Measurements from ENCODE around the gene CD2BP2. TPM values are rescaled to one million over a fixed set of nuclear protein-coding genes. Genes with fewer than 3 reads are reported as not detected.
"Not testable (repeated sequence)": the region's sequence is repeated elsewhere in the genome, so short reads cannot be mapped to it uniquely, and the experiment has no call there.

The CD2BP2 gene
- 10 to 100 TPM in 11 of 12 donors, not detected in 1; 26.8 to 87.9 (median 33.5) TPM for polyA plus RNA-seq (ENCODE audit: insufficient read length in 12 of 12)
- long read RNA-seq, donor 1, transcript CD2BP2-203 (6 exons, 1,417 nt): minor isoform, 5 of 39 reads
- long read RNA-seq, donor 1, transcript CD2BP2-201 (7 exons, 3,421 nt): major isoform, 26 of 39 reads
- long read RNA-seq, donor 1, partial matches to known transcripts: 5 of 39 reads
- long read RNA-seq, donor 1, other reads (novel, unspliced or antisense): 0 of 39 reads
- long read RNA-seq, donor 2, transcript CD2BP2-201 (7 exons, 3,421 nt): major isoform, 24 of 28 reads
- long read RNA-seq, donor 2, partial matches to known transcripts: 0 of 28 reads
- long read RNA-seq, donor 2, other reads (novel, unspliced or antisense): 0 of 28 reads
- long read RNA-seq, donor 3, transcript CD2BP2-201 (7 exons, 3,421 nt): major isoform, 9 of 14 reads
- long read RNA-seq, donor 3, partial matches to known transcripts: 0 of 14 reads
- long read RNA-seq, donor 3, other reads (novel, unspliced or antisense): 0 of 14 reads
- long read RNA-seq, donor 4, partial matches to known transcripts: 0 of 4 reads
- long read RNA-seq, donor 4, other reads (novel, unspliced or antisense): 0 of 4 reads
- long read RNA-seq, donor 5, transcript CD2BP2-201 (7 exons, 3,421 nt): major isoform, 30 of 32 reads
- long read RNA-seq, donor 5, partial matches to known transcripts: 0 of 32 reads
- long read RNA-seq, donor 5, other reads (novel, unspliced or antisense): 0 of 32 reads
- long read RNA-seq, donor 6, transcript CD2BP2-201 (7 exons, 3,421 nt): major isoform, 13 of 15 reads
- long read RNA-seq, donor 6, partial matches to known transcripts: 0 of 15 reads
- long read RNA-seq, donor 6, other reads (novel, unspliced or antisense): 0 of 15 reads
- long read RNA-seq, donor 7, transcript CD2BP2-201 (7 exons, 3,421 nt): major isoform, 12 of 12 reads
- long read RNA-seq, donor 7, partial matches to known transcripts: 0 of 12 reads
- long read RNA-seq, donor 7, other reads (novel, unspliced or antisense): 0 of 12 reads
- long read RNA-seq, donor 8, transcript CD2BP2-201 (7 exons, 3,421 nt): major isoform, 23 of 32 reads
- long read RNA-seq, donor 8, partial matches to known transcripts: 8 of 32 reads
- long read RNA-seq, donor 8, other reads (novel, unspliced or antisense): 0 of 32 reads
- long read RNA-seq, donor 9, transcript CD2BP2-201 (7 exons, 3,421 nt): major isoform, 5 of 10 reads
- long read RNA-seq, donor 9, partial matches to known transcripts: 0 of 10 reads
- long read RNA-seq, donor 9, other reads (novel, unspliced or antisense): 0 of 10 reads
- long read RNA-seq, donor 10, transcript CD2BP2-201 (7 exons, 3,421 nt): major isoform, 15 of 23 reads
- long read RNA-seq, donor 10, partial matches to known transcripts: 5 of 23 reads
- long read RNA-seq, donor 10, other reads (novel, unspliced or antisense): 0 of 23 reads
- long read RNA-seq, donor 11, transcript CD2BP2-201 (7 exons, 3,421 nt): major isoform, 17 of 31 reads
- long read RNA-seq, donor 11, partial matches to known transcripts: 7 of 31 reads
- long read RNA-seq, donor 11, other reads (novel, unspliced or antisense): 0 of 31 reads

- peak; percentile 100 for DNase-seq
Measured at GRCh38 chr16:30355144-30355953, at the start of gene CD2BP2. TSS of gene CD2BP2 (minus strand) at chr16:30355308. CDS start at chr16:30354681, 627 bp downstream.

GRCh38 chr16:30401768-30402425, 46.8 kb upstream of the CD2BP2 start:
- DNase-seq: no peak

DNA sequence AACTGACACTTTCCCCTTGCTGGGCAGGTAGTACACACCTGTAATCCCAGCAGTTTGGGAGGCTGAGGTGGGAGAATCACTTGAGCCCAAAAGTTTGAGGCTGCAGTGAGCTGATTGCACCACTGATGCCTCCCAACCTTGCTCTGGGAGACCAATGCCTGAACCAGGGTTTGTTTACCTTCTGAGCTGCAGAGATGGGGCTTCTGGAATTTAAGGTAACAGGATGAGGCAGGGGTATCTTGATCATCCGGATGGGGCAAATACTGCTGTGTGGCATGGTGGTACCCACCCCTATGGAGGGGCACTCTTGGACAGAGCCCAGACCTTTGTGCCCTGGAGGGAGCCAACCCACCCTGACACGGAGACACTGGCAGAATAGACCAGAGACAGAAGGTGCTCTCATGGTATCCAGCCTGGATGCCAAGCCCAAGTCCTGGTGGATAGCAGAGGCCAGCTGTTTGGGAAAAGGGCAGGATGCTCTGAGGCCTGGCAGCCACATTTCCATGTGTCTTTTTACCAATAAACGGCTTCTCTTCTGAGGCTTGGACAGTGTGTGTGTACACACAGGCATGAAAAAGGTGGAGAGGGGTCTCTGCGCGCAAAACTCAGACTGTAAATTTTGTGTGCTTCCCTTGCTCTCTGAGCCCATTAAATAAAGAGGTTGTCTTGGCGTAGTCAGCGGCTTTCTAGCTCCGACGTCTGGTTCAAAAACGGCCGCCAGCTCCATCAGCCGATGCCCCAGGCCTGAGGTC, 44.5 kb upstream of the CD2BP2 start:
- no peak for DNase-seq

- DNase-seq: no peak
Measured at GRCh38 chr16:30398661-30399434, 43.7 kb upstream of the CD2BP2 start.

GRCh38 chr16:30397776-30398660, 42.9 kb upstream of the CD2BP2 start:
- no peak for DNase-seq

DNA sequence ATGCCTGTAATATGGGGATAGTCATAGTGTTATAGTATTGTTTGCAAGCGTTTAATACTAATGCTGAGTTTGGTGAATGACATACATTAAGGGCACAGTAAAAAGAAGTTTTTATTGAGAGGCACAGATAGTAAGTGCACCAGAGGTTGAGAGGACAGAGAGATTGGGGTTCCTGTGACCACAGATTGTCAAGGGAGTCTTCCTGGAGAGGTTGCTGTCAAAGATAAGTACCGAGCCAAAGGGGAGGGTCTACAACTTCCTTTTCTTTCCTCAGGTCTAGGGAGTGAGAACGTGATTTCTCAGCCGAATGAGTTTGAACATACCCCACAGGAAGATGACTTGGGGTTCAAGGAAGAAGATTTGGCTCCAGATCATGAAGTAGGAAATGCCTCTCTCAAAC, 41.9 kb upstream of the CD2BP2 start:
- no peak for DNase-seq

DNA sequence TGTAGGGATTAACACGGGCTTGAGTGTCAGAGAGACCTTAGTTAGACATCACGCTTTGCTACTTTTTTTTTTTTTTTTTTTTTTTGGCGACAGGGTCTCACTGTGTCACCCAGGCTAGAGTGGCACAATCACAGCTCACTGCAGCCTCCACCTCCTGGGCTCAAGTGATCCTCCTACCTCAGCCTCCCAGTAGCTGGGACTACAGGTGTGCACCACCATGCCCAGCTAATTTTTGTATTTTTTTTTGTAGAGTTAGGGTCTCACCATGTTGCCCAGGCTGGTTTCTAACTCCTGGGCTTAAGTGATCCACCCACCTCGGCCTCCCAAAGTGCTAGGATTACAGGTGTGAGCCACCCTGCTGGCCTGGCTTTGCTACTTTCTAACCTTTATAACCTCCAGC, 41.5 kb upstream of the CD2BP2 start:
- DNase-seq: not testable (repeated sequence)

- DNase-seq: no peak
Measured at GRCh38 chr16:30395992-30396585, 41.0 kb upstream of the CD2BP2 start.

DNA sequence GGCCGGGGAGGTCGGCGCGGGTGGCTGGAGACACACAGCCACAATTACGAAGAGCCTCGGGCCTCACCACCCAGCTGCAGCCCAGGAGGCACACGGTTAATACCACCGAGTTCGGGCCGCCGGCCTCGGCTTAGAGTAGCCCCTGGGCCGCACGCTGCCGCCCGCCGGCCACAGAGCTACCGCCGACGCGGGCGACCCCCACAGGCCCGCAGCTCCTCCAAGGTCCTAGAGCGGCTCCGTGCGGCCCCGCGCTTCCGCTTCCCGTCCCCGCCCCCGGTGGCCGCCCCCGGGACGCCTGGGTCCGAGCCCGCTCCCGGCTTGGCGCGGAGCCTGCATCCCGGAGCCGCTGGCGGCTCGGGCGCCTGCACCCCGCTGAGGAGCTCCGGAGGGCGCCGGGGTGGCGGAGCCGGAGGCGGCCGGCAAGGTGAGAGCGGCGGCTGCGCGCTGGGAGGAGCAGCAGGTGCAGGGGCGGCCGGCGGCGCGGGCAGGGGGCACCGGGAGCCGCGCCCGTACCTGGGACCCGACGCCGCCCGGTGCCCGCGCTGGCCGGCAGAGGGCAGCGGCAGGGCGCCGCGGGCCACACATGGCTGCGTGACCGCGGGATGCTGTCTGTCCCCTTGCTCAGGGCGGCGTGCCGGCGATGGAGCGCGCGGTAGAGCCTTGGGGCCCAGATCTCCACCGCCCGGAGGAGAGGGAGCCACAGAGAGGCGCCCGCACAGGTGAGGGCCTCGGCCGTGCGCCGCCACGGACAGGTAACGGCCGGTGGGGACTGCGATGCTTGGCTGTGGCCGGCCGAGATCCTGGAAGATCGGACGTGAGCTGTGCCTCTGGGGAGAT, 40.3 kb upstream of the CD2BP2 start, which contains the start of gene ZNF48:
TSS of gene ZNF48 (plus strand) at position 266 of the 837 bp plus-strand sequence. CDS start at position 641, 375 bp downstream.
- DNase-seq: peak; percentile 92

GRCh38 chr16:30394592-30395154, 39.6 kb upstream of the CD2BP2 start:
- DNase-seq: no peak

DNA sequence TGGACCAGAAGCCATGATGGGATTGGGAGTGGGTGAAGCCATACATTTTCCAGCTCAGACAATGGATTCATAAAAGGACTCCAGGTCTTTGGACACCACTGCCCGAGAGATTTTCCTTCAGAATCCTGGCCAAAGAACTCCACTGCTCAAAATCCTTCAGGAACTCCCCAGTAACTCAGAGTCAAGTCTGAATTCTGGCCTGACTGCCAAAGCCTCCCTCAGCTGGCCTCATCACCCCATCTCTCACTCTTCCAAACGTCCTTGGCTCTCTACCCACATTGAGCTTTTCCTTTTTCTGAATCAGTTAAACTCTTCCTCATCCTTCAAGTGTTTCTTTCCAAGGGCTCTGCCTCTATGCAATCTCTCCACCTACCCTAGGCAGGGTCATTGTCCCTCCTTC, 28.4 kb upstream of the CD2BP2 start:
- peak; percentile 83 for DNase-seq

DNA sequence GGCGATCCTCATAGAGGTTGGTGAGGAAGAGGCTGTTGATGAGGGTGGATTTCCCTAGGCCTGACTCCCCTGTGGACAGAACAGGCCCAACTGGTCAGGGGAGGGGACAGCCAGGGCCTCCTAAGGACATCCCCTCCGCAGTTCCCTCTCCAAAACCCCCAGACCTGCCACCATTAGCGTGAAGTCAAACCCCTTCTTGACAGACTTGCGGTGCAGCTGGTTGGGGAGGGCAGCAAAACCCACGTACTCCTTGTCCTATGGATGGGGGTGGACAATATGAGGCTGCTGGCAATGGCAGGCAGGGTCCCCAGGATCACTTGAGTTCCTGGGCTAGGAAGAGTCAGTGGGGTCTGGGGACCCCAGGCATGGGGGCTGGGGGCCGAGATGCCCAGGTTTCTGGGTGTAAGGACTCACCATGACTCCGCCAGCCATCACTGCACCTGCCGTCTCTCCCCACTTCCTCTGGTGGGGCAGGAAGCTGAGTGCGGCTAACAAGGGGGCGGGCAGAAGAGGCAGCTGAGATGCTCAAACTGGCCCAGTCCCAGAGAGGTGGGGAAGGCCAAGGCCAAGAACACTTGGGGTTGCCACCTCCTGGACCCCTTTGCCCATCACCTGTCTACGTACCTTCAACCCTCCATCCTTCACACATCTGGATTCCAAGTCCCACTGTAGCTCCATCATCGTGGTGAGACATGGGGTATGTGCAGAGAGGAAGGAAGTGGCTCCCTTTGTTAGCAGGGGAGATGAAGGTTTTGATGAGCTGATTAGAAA, 27.2 kb upstream of the CD2BP2 start, which contains the start of gene SEPTIN1:
TSS of gene SEPTIN1 (minus strand) at position 451 of the 771 bp plus-strand sequence. CDS start at position 432, 19 bp downstream.
- DNase-seq: no peak

- no peak for DNase-seq
Measured at GRCh38 chr16:30381291-30382041, 26.4 kb upstream of the CD2BP2 start.
